A172 (cell line): ENCODE measurements around the gene HESX1. TPM values are rescaled to one million over a fixed set of nuclear protein-coding genes. Genes with fewer than 3 reads are reported as not detected.

ENCODE experiments used
- DNase-seq: peaks from one replicate; pipeline ENCODE4 v3.0.0-alpha.2; 2015; ENCODE audit warnings: low spot score
- total RNA-seq: library from RNA; depleted of rRNA; stranded (reverse); fragments of >200 nt; shearing (Covaris generic); gene quantifications from 2 replicates; pipeline ENCODE4 v1.2.3, GENCODE V29; 2014; rRNA removed

HESX1 gene
- total RNA-seq, result 1.1 TPM in 1 of 2 replicates, not detected in the other

DNA sequence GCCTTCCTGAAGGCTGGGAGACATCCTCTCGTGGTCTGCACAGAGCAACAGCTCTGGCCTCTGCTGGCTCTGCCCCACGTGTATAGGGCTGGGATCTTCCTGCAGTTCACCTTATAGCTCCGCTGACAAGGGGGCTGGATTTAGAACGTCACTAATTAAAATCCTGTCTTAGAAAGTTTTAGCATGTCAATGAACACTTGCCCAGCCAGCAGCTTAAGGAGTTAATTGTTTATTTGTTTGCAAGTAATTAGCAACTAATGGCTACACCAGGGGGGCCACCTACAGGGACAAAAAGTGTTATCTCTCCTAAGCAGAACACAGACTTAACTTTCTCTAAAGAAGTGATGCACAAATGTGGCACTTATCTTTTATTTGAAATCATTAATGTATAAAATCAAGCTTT lies at the start of gene HESX1:
Gene HESX1 (minus strand): TSS at position 84 of the 403 bp plus-strand sequence. CDS start 60 bp downstream, at position 24.
- no peak for DNase-seq

DNA sequence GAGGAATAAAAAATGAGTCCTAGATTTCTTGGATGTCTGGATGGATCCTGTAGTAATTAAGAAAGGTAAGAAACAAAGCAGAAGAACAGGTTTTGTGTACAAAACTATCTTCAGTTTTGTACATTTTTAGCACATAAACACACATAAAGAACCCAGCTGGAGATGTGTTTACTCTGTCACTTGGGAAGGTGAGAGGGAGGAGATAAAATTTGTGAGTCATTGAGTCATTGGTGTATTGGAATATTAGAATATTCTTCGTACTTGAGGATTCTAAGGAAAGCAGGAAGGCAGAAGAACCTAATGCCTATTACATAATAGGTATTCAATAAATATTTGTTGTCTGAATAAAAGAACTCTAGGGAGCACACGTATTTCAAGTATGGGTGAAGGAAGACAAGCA lies 45.2 kb upstream of the HESX1 start:
- no peak for DNase-seq

DNA sequence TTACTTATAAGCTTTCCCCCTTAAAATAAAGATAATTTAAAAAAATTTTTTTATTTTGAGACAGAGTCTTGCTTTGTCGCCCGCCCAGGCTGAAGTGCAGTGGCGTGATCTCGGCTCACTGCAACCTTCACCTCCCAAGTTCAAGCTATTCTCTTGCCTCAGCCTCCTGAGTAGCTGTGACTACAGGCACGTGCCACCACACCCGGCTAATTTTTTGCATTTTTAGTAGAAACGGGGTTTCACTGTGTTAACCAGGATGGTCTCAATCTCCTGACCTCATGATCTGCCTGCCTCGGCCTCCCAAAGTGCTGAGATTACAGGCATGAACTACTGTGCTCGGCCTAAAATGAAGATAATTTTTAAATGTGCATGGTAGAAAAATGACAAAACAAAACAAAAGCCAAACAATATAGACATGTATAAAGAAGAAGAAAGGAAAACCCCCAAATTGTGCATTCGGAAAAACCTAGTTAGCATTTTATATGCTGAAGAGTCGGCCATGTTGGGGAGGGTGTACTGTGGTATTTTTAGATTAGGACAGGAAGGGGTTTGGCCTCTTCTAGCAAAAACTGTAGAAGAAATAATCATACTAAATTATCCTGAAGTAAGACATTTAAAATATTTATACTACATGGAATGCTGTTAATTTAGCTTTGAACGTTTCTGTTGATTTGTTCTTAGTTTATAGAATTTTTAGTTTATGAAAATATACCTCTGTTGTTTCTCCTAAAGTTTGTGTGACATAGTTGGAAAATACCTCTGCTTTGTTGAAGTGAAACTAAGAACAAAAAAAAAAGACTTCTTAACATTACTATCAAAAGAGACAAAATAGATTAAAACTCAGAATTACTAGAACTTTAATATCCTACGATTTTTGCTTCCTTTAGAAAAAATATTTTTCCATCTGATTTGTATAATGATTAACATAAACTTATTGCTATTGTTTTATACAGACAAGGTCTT lies 35.1 kb upstream of the HESX1 start:
- no peak for DNase-seq

DNA sequence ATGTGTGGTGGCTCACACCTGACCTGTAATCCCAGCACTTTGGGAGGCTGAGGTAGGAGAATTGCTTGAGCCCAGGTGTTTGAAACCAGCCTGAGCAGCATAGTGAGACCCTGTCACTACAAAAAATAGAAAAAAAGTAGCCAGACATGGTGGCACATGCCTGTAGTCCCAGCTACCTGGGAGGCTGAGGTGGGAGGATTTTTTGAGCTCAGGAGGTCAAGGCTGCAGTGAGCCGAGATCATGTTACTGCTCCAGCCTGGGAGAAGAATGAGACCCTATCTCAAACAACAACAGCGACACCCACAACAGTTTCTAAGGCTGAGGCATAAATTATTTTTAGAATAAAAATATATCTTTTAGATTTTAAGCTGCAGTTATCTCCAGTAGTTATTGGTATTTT lies 34.0 kb upstream of the HESX1 start:
- DNase-seq, result no peak

DNA sequence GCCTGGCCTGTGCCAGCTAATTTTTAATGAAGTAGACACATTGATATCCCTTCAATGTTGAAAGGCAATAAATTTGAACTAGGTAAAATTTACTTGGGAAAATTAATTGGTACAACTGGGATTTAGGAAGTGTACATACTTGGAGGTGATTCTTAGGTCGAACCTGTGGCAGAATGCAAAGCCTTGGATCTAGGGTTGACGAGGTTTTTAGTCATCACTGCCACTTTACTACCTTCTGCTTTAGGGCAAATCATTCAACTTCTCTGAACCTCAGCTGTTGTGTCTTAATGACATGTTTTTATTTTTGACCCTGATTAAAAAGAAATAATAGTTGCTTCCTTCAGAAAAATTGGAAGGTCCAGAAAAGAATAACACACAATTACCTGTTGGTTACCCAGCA lies 30.2 kb upstream of the HESX1 start:
- no peak for DNase-seq

DNA sequence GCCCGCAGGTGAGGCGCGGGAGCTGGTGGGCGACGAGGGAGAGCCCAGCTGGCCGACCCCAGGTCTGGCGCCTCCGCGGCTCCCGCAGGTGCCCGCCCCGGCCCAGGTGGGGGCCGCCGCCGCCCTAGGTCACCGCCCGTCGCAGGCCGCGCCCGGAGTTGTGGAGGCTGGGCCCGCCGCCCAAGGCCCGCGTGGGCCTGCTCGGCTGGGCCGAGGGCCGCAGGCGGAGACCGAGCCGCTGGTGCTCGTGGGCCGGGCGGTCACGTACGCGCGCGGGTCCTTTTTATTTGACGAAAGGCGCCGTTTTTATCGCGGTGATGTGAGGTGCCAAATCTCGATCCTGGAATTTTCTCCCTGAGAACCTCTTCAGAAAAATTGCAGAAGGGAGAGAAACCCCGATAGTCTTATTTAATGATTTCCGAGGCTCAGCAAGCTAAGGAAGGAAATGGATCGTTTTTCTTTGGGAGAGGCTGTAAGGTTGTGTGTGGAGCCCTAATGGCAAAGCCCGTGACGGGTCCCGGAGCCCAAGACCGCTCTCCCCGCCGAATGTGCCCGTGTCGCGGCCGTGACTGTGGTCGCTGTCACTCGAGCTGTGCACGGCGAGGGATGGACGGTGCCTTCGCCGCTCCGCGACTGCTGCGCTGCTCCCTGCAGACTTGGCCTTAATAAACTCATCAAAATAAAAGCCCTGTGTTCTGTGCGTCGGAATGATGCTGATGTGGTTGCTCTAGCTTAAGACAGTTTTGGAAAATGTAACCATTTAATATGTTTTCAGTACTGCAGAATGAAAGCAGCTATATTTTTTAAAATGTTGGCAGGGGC lies 28.4 kb upstream of the HESX1 start:
- DNase-seq, result peak; percentile 26

DNA sequence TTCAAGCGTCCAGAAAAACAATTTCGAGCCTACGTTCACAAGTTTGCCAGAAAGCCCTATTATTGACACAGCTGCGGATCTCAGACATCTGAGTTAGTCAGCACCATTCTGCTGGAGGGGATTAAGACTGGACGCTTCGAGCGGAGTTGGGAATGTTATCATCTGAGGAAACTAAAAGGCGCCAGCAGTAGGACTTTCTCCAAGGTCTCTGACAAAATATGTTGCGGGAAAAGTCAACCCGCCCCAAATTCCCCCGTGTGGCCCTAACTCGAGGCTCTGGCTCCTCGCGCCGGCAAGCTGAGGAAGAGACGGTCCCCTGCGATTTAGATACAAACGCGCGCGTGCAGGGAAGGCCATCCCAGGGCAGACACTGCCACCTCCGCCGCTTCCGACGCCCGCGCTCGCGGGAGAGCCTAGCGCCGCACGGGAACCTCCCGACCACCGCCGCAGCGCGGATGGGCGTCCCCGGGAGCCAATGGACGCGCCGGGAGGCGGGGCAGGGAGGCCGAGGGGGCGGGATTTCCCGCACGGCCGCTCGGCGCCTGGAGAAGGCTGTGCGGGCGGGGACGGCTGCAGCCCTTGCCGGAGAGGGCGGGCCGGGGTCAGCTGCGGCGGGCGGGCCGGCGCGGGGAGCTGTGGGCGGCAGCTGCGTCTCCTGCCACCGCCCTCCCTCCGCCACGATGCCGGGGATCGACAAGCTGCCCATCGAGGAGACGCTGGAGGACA lies 27.6 kb upstream of the HESX1 start, which contains the start of gene APPL1:
Gene APPL1 (plus strand): TSS at position 526 of the 726 bp plus-strand sequence. CDS start 155 bp downstream, at position 681.
- DNase-seq, result peak; percentile 66

DNA sequence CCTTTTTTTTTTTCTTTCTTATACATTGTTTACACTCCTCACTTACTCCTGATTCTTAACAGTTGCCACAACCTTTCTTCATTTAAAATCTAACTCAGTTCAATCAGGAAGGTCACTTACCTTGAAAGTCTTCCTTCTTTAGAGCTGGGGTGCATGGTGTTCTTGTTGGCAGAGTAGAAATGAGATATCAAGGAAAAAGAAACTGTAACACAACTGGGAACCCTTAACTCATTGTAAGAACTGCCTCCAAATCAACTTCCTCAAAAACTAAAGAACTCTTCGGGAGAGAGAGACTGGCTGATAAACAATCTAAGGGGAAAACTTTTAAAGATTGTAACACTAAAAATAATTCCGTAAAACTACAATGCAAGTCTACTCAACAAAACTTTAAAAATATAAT lies 26.4 kb upstream of the HESX1 start:
- DNase-seq, result no peak

DNA sequence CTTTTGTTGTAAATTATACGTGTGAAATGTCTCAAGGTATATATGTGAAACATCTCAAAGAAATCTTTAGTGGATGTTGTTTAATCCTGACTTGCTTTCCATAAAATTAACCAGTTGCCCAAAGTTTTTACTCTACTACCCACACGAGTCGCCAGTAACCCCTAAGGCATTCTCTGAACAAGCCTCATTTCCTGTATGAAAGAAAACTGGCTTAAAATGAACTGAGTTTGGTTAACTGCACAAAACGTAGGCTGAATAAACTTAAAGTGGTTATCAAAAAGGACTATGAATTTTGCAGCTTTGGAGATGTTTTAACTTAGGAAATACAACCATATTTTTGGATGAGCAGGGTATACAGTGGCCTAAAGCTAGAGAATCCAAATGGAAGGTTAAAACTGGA lies 25.1 kb upstream of the HESX1 start:
- DNase-seq, result no peak

DNA sequence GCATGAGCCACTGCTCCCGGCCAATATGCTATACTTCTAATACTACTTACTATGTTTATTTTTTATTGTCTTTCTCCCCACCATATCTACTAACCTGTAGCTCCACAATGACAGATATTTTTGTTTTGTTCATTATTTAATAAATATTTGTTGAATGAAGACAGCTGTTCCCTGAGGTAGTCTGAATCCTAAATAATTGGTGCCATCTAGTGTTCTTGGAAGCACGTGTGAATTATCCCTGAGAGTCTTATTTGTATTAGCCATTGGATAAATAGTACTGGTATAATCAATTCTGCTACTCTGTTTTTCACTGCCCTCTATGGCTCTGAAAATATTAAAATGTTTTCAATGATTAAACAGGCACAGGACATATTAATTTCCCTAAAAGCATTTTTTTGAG lies 22.1 kb upstream of the HESX1 start:
- no peak for DNase-seq

DNA sequence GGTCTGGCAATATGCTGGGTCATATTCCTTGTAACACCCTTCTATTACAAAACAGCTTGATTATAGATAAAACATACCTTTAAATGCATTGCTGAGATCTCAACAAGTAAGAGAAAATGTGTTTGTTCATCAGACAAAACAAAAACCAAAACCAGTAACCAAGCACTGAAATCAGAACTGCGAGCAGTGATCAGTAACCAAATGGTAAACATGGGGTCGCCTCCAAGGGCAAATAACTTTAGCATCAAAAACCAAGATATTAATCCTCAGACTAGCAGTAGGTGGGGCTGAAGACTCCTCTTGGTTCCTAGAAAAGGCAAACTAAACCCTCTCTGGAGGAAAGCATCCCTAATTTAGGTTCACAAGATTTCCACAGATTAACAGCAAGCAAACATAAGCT lies 6.6 kb upstream of the HESX1 start:
- DNase-seq, result no peak

DNA sequence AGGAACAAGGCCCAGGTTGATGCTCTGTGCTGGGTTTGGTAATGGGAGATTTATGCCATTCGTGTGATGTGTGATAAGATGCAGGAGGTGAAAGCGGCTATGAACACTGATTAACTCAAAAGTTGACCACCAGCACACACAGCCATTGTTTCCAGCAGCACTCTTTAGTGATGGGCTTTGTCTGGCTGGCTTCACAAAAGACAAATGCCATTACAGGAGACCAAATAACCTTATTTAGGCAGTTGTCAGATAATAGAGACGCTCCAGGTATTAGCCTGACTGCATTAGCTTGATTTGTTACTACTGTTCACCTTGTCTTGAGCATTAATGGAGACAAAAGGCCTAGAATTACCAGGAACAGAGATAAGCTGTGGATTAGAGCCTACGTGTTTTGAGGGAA lies 5.1 kb downstream of the HESX1 start:
- DNase-seq, result no peak

DNA sequence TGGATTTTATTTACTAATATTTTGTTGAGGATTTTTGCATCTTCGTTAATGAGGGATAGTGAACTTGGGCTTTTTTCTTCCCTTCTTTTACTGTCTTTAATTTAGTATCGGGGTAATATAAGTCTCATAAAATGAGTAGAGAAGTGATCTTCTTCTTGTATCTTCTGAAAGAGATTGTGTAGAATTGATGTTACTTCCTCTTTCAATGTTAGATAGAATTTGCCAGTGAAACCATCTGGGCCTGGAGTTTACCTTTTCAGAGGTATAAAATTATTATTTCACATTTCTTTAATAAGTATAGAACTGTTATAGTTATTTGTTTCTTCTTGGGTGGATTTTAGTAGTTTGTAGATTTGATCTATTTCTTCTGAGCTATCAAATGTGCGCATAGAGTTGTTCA lies 7.8 kb downstream of the HESX1 start:
- DNase-seq, result no peak

DNA sequence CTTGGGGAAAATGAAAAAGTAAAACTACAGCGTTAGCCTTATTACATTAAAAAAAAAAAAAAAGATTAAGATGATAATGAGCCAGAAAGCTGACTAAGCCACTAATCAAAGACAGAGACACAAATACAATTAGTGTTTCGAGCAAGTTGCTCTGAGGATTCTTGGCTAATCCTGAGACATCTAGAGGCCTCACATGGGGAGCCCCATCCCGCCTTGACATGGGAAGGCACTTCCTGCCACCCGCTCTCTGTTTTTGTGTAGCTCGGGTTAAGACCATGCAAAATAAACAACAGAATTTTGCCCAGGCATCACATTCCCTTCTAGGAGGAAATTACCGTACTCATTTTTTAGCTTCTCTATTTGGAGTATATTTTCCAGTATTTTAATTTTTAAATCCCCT lies 15.3 kb downstream of the HESX1 start:
- DNase-seq, result no peak

DNA sequence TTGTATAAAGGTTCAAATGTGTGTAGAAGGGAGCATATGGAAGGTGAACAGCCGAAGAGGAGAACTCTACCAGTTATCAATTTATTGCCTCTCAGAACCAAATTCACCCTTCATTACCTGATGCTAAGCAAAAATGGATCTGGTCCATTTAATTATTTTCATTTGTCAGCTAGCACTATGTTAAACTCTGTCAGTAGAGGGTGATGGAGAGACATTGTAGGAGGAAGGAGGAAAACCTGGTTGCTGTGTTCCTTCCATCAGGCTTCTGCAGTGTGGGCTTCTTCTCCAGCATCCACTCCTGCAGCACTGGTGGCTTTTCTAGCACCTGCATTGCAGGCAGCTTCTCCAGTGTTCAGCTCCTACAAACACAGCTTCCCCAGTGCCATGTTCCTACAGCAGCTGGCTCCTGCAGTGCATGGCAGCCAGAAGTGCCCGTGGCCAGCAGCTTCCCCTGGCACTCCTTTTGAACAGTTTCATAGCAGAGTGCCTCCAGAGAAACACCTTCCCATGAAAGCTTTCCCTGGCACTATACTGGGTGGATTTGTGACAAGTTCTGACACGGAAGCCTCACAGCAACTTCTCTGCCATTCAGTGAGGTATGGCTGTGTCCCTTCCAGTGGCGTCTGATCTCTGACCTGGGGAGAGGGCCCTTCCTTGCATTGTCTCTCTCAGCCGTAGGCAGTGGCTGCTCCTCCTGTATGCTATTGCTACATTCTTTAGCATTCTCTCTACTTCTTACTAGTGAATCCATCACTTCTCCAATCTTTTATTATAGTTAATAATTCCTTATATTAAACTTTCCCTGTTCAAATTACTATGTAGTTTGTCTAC lies 20.0 kb downstream of the HESX1 start:
- peak; percentile 9 for DNase-seq

DNA sequence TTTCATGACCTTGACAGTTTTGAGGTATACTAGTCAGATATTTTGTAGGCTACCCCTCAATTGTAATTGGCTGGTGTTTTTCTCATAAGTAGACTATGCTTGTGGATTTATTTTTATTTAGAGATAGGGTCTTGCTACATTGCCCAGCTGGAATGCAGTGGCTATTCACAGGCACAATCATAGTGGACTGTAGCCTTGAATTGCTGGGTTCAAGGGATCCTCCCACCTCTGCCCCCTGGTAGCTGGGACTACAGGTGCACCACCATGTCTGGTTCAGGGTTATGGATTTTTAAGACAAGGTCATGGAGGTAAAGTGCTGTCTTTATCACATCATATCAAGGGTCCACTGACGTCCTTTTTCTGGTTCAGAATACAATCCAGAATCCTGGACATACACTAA lies 23.7 kb downstream of the HESX1 start:
- no peak for DNase-seq

DNA sequence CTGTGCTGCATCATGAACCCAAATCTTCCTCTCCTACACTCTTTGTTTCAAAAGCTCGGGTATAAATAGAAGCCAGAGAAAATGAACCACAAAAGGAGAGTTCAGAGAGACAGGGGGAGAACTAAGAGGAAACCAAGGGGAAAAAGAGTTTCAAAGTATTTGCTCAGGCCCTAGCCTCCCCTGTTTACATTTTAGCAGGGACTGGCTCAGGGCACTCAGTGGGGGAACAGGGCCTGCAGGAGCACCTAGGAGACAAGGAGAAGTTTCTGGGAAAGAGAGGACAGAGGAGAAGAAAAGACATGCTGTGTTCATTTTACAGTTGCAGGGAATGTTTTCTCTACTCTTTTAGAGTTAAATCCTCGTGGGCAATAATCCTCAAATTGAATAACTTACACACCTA lies 26.1 kb downstream of the HESX1 start:
- no peak for DNase-seq

DNA sequence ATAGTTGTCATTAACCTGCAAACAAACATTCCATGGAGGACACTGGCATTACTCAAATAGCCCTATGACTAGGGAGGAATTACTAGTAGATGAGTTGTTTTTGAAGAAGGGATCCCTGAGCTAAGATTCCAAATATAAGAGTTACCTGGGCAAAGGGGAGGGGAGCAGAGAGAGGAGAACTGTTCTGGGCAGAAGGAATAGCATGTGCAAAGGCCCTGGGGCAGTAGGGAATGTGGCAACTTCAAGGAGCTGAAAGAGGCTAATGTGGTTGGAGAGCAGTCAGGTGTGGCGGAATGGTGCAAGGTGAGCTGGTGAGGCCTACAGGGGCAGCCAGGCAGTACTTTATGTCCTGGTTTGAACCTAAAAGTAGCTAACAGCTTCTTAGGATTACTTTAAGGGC lies 28.8 kb downstream of the HESX1 start:
- no peak for DNase-seq

DNA sequence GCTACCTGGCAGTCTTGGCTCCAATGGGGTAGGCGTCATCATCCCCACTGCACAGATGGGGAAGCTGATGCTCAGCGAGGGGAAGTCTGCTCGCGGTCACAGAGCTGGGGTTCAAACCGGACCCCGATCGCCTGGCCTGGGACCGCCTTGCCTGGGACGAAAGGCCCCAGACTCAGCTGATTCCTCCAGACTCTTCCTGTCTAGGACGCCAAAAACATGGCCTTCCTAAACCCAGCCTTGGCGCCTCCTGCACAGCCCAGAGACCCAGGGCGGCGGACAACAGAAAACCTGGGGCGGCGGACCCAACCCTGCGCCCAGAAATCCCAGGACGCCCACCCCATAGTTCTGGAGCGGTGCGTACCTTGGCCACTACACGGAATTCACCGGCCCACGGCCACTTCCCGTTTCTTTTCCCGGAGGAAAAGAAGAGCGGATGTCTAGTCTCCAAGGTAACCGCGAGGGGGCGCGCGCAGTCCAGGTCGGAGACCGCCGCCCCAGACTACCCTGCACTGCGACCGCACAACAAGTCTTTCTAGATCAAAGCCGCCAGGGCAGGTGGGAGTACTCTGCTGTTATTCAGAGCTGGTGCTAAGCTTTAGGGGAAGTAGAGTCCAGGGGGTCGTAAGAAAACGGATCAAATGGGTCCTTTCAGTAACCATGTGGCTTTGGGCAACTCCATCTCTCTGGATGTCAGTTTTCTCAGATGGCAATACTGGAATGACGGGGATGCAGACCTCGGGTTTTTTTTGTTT lies 29.7 kb downstream of the HESX1 start:
- DNase-seq, result peak; percentile 75

DNA sequence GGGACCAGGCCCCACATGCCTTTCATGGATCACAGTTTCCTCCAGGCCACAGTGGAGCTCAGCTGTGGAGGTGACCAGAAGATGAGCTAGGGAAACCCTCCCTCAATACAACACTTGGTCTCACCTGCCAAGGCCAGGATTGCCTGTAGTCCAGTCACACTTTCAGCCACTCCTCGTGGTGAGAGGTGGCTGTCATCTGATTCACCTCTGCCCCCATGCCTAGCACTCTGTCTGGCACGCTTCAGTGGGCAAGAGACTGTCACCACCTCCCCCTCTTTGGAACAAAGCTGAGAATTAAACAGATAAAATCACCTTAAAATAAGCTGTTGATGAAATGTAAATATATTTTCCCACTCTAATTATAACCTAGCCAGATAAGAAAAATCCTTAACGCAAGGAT lies 30.7 kb downstream of the HESX1 start:
- no peak for DNase-seq
